Naive thymus-derived CD4-positive, alpha-beta T cell (primary cell): ENCODE data around the gene RAB6A. TPM values are rescaled to one million over a fixed set of nuclear protein-coding genes. Genes with fewer than 3 reads are reported as not detected.
A peak's percentile ranks its signal among the peaks of the same experiment; 100 is the strongest.

Experiments
- ATAC-seq: fragments of 150-1000 bp; cut with Tn5 transposase; 2 replicates; pipeline ENCODE4 v1.10.0; 2021; ENCODE audit warnings: mild to moderate bottlenecking, moderate library complexity
- CTCF ChIA-PET: fragments of 350-600 bp; sonication (Branson Sonifier 250); formaldehyde crosslinking; loops from one replicate; lab custom pipeline; 2021; ENCODE audit warnings: antibody characterized with exemption; lab: Charles Lee
- POLR2A ChIA-PET: fragments of 350-600 bp; sonication (Branson Sonifier 250); formaldehyde crosslinking; loops from one replicate; lab custom pipeline; 2021; ENCODE audit warnings: antibody characterized with exemption, inconsistent platforms; lab: Charles Lee
- DNase-seq, 9 donors: peaks; one replicate each; pipeline versions ENCODE4 v3.0.0 to v3.0.0-alpha.2; 2020 to 2022; ENCODE audit warnings: mixed read lengths in 1 of 9
- H3K27ac ChIP-seq: one replicate; pipeline ENCODE4 v1.7.0; 2013; ENCODE audit warnings: mild to moderate bottlenecking, low read depth, low read length, moderate library complexity
- H3K27me3 ChIP-seq, 2 donors: one replicate each; pipeline ENCODE4 v1.7.0; 2013; ENCODE audit warnings: low read length in 2 of 2, mild to moderate bottlenecking in 2 of 2, moderate library complexity in 2 of 2; ENCODE audit not compliant: control insufficient read depth in 2 of 2, insufficient read depth in 2 of 2
- H3K36me3 ChIP-seq, 3 experiments: 1 replicate in 2 of 3; 2 replicates in 1 of 3; pipeline ENCODE4 v1.7.0; 2013; ENCODE audit warnings: low read length in 3 of 3, mild to moderate bottlenecking in 3 of 3, moderate library complexity in 1 of 3; ENCODE audit not compliant: insufficient read depth in 3 of 3, control insufficient read depth in 2 of 3
- H3K4me1 ChIP-seq, 2 donors: one replicate each; pipeline ENCODE4 v1.7.0; 2013; ENCODE audit warnings: low read length in 2 of 2, mild to moderate bottlenecking in 2 of 2, moderate library complexity in 1 of 2; ENCODE audit not compliant: control insufficient read depth in 2 of 2, insufficient read depth in 2 of 2
- H3K4me3 ChIP-seq: 2 replicates; pipeline ENCODE4 v1.7.0; 2013; ENCODE audit warnings: mild to moderate bottlenecking, low read length
- H3K9me3 ChIP-seq, 3 experiments: 1 replicate in 2 of 3; 2 replicates in 1 of 3; pipeline ENCODE4 v1.7.0; 2013; ENCODE audit warnings: low read length in 3 of 3; ENCODE audit not compliant: control insufficient read depth in 2 of 3
- H3K27ac Mint-ChIP-seq, 9 donors: one replicate each; pipeline ENCODE4 v1.8.0; 2020 to 2022; ENCODE audit warnings: mixed read lengths in 9 of 9, mild to moderate bottlenecking in 8 of 9, moderate library complexity in 5 of 9, inconsistent platforms in 2 of 9
- H3K27me3 Mint-ChIP-seq, 5 donors: one replicate each; pipeline ENCODE4 v1.8.0; 2021 to 2022; ENCODE audit warnings: mixed read lengths in 5 of 5, mild to moderate bottlenecking in 1 of 5
- H3K36me3 Mint-ChIP-seq, 5 donors: one replicate each; pipeline ENCODE4 v1.8.0; 2020 to 2022; ENCODE audit warnings: mixed read lengths in 5 of 5, mild to moderate bottlenecking in 3 of 5, inconsistent platforms in 1 of 5
- H3K4me1 Mint-ChIP-seq, 7 donors: one replicate each; pipeline ENCODE4 v1.8.0; 2020 to 2022; ENCODE audit warnings: mixed read lengths in 7 of 7, mild to moderate bottlenecking in 3 of 7, inconsistent platforms in 1 of 7
- H3K4me3 Mint-ChIP-seq, 10 donors: one replicate each; pipeline ENCODE4 v1.8.0; 2020 to 2022; ENCODE audit warnings: mild to moderate bottlenecking in 10 of 10, mixed read lengths in 10 of 10, moderate library complexity in 6 of 10, inconsistent platforms in 2 of 10
- H3K9me3 Mint-ChIP-seq, 11 donors: one replicate each; pipeline ENCODE4 v1.8.0; 2020 to 2022; ENCODE audit warnings: mixed read lengths in 11 of 11, mild to moderate bottlenecking in 4 of 11, inconsistent platforms in 1 of 11, moderate library complexity in 1 of 11
- intact Hi-C, 2 donors: fragments of 100-400 bp; cut with micrococcal nuclease; formaldehyde crosslinking; loops; one replicate each; pipeline ENCODE4 v1.15.1; 2023
- polyA plus RNA-seq, 2 donors: library from polyadenylated mRNA; unstranded; fragments of 300-500 nt; fragmentation: Illumina TruSeq; gene quantifications; one replicate each; pipeline ENCODE4 v1.2.3, GENCODE V29; 2021
- total RNA-seq, 6 experiments: library from RNA in 5 of 6; stranded (reverse) in 5 of 6; gene quantifications; 1 replicate in 5 of 6; 2 replicates in 1 of 6; pipeline ENCODE4 v1.2.3 and lab custom pipeline; 2021 to 2026

The RAB6A gene
- total and polyA plus RNA-seq, 7 experiments from 2014 or later: 54.9 to 94.5 (median 80.0) TPM

GRCh38 chr11:73653996-73654395 lies 106.9 kb downstream of the RAB6A start:
- peaks cover 0 to 73% (median 0%) of the 10 kb centered on the region in 3 experiments for H3K36me3 ChIP-seq
- no peak for ATAC-seq
- H3K4me1 ChIP-seq: no peaks in the 10 kb centered on the region
- intact Hi-C loops: no loop called here
- no peak overlapping the region for H3K4me3 Mint-ChIP-seq
- DNase-seq: no peak
- H3K27me3 Mint-ChIP-seq: no peaks in the 10 kb centered on the region
- peaks cover 0 to 46% (median 5%) of the 10 kb centered on the region in 5 donors for H3K36me3 Mint-ChIP-seq
- no peak overlapping the region for H3K27ac ChIP-seq
- CTCF ChIA-PET: interaction anchor here (1.4 to 1.5 kb wide), 2 partner anchors 9 to 28 kb away, joined by 3 to 5 read pairs; no protein-coding TSS in a partner anchor
- no peak overlapping the region for H3K4me3 ChIP-seq
- no peaks in the 10 kb centered on the region for H3K27me3 ChIP-seq
- POLR2A ChIA-PET: no interaction called here
- no peaks in the 10 kb centered on the region for H3K9me3 Mint-ChIP-seq
- peak overlapping the region in 2 of 9 donors; percentile 50 to 72 for H3K27ac Mint-ChIP-seq
- peaks cover 0 to 18% (median 7%) of the 10 kb centered on the region in 7 donors for H3K4me1 Mint-ChIP-seq
- no peaks in the 10 kb centered on the region for H3K9me3 ChIP-seq

DNA sequence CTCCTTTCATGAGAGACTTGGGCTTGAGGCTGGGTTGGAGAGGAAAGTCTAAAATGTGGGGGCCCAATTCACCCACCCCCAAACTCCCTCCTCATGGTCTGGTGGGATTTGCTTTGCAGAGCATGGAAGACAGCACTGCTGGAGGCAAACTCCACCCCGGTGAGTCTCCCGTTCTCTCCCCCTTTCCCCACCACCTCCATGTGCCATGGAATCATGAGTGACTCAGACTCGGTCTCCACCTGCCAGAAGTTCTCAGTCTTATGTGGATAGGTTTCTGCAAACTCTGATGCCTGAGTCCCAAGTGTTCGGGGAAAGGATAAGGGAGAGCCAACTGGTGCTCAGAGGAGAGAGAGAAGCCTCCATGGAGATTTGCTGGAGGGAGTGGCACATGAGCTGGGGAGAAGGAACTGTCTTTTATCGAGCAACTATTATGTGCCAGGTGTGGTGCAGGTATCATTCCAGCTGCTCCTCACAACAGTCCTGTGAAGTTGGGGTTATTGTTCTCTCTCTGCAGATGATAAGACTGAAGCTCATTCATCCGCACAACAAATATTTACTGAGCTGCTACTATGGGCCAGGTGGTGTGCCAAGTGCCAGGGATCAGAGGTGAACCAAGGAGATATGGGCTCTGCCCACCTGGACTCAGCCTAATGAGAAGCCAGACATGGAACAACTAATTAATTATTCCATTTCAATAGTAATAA lies 107.9 kb downstream of the RAB6A start:
- ATAC-seq (no peak), DNase-seq (no peak)
- ChIA-PET CTCF (interaction anchor here (1.0 to 1.4 kb wide), 2 partner anchors 9 to 27 kb away, joined by 4 to 5 read pairs; no protein-coding TSS in a partner anchor), POLR2A (no interaction called here)
- intact Hi-C loops: no loop called here
- no peaks in the 10 kb centered on the region for H3K27me3 Mint-ChIP-seq
- Histone ChIP-seq H3K4me1 (peaks cover 3 to 7% of the 10 kb centered on the region in 2 donors), H3K27ac (no peak overlapping the region), H3K4me3 (no peak overlapping the region), H3K27me3 (no peaks in the 10 kb centered on the region), H3K36me3 (peaks cover 0 to 71% (median 0%) of the 10 kb centered on the region in 3 experiments), H3K9me3 (no peaks in the 10 kb centered on the region)
- peaks cover 0 to 21% (median 15%) of the 10 kb centered on the region in 7 donors for H3K4me1 Mint-ChIP-seq
- H3K4me3 Mint-ChIP-seq: no peak overlapping the region
- H3K36me3 Mint-ChIP-seq: peaks cover 0 to 46% (median 5%) of the 10 kb centered on the region in 5 donors
- no peaks in the 10 kb centered on the region for H3K9me3 Mint-ChIP-seq
- peak overlapping the region in 1 of 9 donors; percentile 56 for H3K27ac Mint-ChIP-seq

- peaks cover 0 to 46% (median 5%) of the 10 kb centered on the region in 5 donors for H3K36me3 Mint-ChIP-seq
- Histone ChIP-seq H3K27ac (no peak overlapping the region), H3K27me3 (no peaks in the 10 kb centered on the region), H3K4me3 (no peak overlapping the region), H3K36me3 (peaks cover 0 to 64% (median 0%) of the 10 kb centered on the region in 3 experiments), H3K4me1 (peaks cover 7 to 10% of the 10 kb centered on the region in 2 donors), H3K9me3 (no peaks in the 10 kb centered on the region)
- no peak overlapping the region for H3K4me3 Mint-ChIP-seq
- peaks cover 2 to 29% (median 23%) of the 10 kb centered on the region in 7 donors for H3K4me1 Mint-ChIP-seq
- H3K27ac Mint-ChIP-seq: no peak overlapping the region
- POLR2A ChIA-PET: no interaction called here
- CTCF ChIA-PET: no interaction called here
- DNase-seq (no peak), ATAC-seq (no peak)
- intact Hi-C loops: no loop called here
- no peaks in the 10 kb centered on the region for H3K9me3 Mint-ChIP-seq
- peaks cover 0 to 1% (median 0%) of the 10 kb centered on the region in 5 donors for H3K27me3 Mint-ChIP-seq
Observed at GRCh38 chr11:73652046-73652730, 108.7 kb downstream of the RAB6A start.

DNA sequence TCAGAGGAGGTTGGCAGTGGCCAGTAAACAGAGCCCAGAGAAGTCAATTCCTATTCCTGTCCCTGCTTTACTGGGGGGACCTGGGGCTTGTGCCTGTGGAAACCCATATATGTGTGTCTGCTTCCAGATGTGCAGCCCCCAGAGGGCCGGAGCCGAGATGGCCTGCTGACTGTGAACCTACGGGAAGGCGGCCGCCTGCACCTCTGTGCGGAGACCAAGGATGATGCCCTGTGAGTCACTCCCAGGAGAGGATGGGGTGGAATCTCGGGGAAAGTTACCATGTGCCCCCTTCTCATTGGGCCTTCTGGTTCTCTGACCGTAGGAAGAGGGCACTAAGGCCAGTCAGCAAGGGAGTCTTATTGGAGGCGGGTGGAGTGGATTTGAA lies 109.2 kb downstream of the RAB6A start:
- Histone ChIP-seq H3K27ac (no peak overlapping the region), H3K4me1 (peaks cover 7 to 15% of the 10 kb centered on the region in 2 donors), H3K27me3 (no peaks in the 10 kb centered on the region), H3K4me3 (no peak overlapping the region), H3K9me3 (no peaks in the 10 kb centered on the region), H3K36me3 (peaks cover 0 to 64% (median 0%) of the 10 kb centered on the region in 3 experiments)
- CTCF ChIA-PET: no interaction called here
- no peak overlapping the region for H3K4me3 Mint-ChIP-seq
- H3K27me3 Mint-ChIP-seq: peaks cover 0 to 4% (median 0%) of the 10 kb centered on the region in 5 donors
- ATAC-seq: no peak
- intact Hi-C loops: no loop called here
- peak overlapping the region in 1 of 9 donors; percentile 19 for H3K27ac Mint-ChIP-seq
- peaks cover 0 to 46% (median 5%) of the 10 kb centered on the region in 5 donors for H3K36me3 Mint-ChIP-seq
- H3K4me1 Mint-ChIP-seq: peaks cover 7 to 34% (median 28%) of the 10 kb centered on the region in 7 donors
- no peaks in the 10 kb centered on the region for H3K9me3 Mint-ChIP-seq
- POLR2A ChIA-PET: no interaction called here
- DNase-seq: no peak

DNA sequence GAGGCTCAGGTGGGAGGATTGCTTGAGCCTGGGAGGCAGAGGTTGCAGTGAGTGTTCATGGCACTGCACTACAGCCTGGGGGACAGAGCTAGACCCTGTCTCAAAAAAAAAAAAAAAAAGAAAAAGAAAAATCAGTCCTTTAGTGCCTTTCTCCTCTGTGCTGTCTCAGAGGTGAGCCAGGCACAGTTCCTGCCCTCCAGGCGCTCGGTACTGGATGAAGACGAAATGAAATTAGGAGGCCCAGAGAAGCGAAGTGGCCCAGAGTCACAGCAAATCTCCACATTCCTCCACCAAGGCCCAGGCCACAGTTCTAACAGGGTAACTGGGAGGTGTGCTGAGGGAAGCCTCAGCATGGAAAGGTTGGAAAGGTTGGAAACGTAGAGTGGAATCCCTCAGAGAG lies 109.6 kb downstream of the RAB6A start:
- intact Hi-C loops: no loop called here
- H3K27ac ChIP-seq: no peak overlapping the region
- no peak overlapping the region for H3K4me3 Mint-ChIP-seq
- no peaks in the 10 kb centered on the region for H3K9me3 ChIP-seq
- no peaks in the 10 kb centered on the region for H3K9me3 Mint-ChIP-seq
- ATAC-seq (no peak), DNase-seq (no peak)
- POLR2A ChIA-PET: no interaction called here
- H3K36me3 ChIP-seq: peaks cover 0 to 61% (median 0%) of the 10 kb centered on the region in 3 experiments
- peak overlapping the region in 1 of 9 donors; percentile 19 for H3K27ac Mint-ChIP-seq
- no peaks in the 10 kb centered on the region for H3K27me3 ChIP-seq
- peaks cover 0 to 45% (median 5%) of the 10 kb centered on the region in 5 donors for H3K36me3 Mint-ChIP-seq
- CTCF ChIA-PET: interaction anchor here (1.3 kb wide), 1 partner anchor 25 kb away, joined by 4 read pairs; no protein-coding TSS in a partner anchor
- peaks cover 7 to 15% of the 10 kb centered on the region in 2 donors for H3K4me1 ChIP-seq
- H3K27me3 Mint-ChIP-seq: peaks cover 0 to 4% (median 0%) of the 10 kb centered on the region in 5 donors
- no peak overlapping the region for H3K4me3 ChIP-seq
- peaks cover 8 to 37% (median 30%) of the 10 kb centered on the region in 7 donors for H3K4me1 Mint-ChIP-seq

GRCh38 chr11:73650400-73650799 lies 110.5 kb downstream of the RAB6A start:
- Histone ChIP-seq H3K4me3 (no peak overlapping the region), H3K4me1 (peaks cover 7 to 15% of the 10 kb centered on the region in 2 donors), H3K27ac (no peak overlapping the region), H3K27me3 (no peaks in the 10 kb centered on the region), H3K9me3 (no peaks in the 10 kb centered on the region), H3K36me3 (peaks cover 0 to 53% (median 0%) of the 10 kb centered on the region in 3 experiments)
- peaks cover 9 to 44% (median 34%) of the 10 kb centered on the region in 7 donors for H3K4me1 Mint-ChIP-seq
- POLR2A ChIA-PET: interaction anchor here (0.7 kb wide), 1 partner anchor 69 kb away, joined by 3 read pairs; no protein-coding TSS in a partner anchor
- CTCF ChIA-PET: interaction anchor here (1.3 kb wide), 1 partner anchor 25 kb away, joined by 4 read pairs; no protein-coding TSS in a partner anchor
- peak overlapping the region in 1 of 9 donors; percentile 55 for H3K27ac Mint-ChIP-seq
- H3K36me3 Mint-ChIP-seq: peaks cover 0 to 42% (median 4%) of the 10 kb centered on the region in 5 donors
- no peak for DNase-seq
- no peaks in the 10 kb centered on the region for H3K9me3 Mint-ChIP-seq
- ATAC-seq: no peak
- H3K4me3 Mint-ChIP-seq: no peak overlapping the region
- intact Hi-C loops: no loop called here
- H3K27me3 Mint-ChIP-seq: peaks cover 0 to 8% (median 0%) of the 10 kb centered on the region in 5 donors
